Measurements from ENCODE around the gene TUBB. TPM values are rescaled to one million over a fixed set of nuclear protein-coding genes. Genes with fewer than 3 reads are reported as not detected.
A peak's percentile ranks its signal among the peaks of the same experiment; 100 is the strongest.

The TUBB gene
- total and polyA plus RNA-seq, 9 of the 15 experiments (the other 6 are each of a cell fraction or from before 2014, with no cell fraction given), result 971 to 2,870 (median 1,478) TPM

DNA sequence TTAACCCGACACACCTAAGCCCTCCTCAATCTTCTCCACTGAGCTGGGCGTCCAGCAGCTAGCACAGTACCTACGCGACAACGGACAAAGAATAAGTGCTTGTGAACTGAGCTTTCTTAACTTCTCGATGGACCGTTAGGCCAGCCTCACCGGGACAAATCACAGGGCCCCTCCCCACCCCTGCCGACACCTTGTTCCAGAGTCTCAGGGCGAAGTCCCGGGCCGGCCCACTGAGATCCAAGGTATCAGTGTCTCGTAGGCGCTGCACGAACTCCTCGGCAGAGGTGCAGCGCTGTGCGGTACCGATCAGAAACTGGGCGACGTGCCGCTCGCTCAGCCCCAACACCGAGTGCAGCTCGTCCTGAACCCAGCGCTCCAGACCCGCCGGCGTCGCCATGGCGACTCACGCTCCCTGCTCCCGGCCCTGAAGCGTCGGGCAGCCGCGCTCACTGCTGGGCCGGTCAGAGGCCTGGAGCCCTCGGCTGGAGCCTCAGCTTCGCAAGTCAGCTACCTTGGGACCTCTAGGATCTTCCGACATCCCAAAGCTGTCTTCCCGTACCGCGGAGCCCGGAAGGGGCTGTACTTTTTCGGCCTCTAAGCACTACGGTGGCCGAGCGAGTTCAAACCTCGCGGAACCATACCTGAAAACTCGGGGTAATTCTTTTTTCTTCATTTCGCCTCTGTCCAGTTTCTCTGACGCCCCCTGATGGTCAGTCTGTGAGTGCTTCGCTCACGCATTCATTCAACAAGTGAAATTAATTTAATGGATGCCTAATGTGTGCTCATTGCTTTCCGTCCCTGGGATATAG, 47.5 kb upstream of the TUBB start, which contains the start of gene DHX16 (continued):
- no peak; the same call in 1 of the 2 replicates for TF ChIP-seq NR2F6 (CRISPR knock-in tag; IDR thresholded peaks at IDR 0.05)
- TF ChIP-seq, protein P1, sequence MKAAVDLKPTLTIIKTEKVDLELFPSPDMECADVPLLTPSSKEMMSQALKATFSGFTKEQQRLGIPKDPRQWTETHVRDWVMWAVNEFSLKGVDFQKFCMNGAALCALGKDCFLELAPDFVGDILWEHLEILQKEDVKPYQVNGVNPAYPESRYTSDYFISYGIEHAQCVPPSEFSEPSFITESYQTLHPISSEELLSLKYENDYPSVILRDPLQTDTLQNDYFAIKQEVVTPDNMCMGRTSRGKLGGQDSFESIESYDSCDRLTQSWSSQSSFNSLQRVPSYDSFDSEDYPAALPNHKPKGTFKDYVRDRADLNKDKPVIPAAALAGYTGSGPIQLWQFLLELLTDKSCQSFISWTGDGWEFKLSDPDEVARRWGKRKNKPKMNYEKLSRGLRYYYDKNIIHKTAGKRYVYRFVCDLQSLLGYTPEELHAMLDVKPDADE (conservative IDR thresholded peaks at IDR 0.05; ENCODE audit: control insufficient read depth, low read depth, low read length), result peak; percentile 59; the same call in 1 of the 2 replicates
- no peak for TF ChIP-seq RBM15 (IDR thresholded peaks at IDR 0.05; ENCODE audit: insufficient read depth, low read length)
- TF ChIP-seq FOXA3 (CRISPR knock-in tag; conservative IDR thresholded peaks at IDR 0.05 in 1 of 2, IDR thresholded peaks at IDR 0.05 in 1 of 2), result 0 out of 4 replicates have a peak, but pooled peaks of 1 of the 2 experiments have one; percentile 71
- TF ChIP-seq ATF1 (CRISPR knock-in tag; IDR thresholded peaks at IDR 0.05), result no peak
- TF ChIP-seq ATF1 (tag; IDR thresholded peaks at IDR 0.05), result peak; percentile 67
- peak; percentile 61; the same call in 1 of the 2 replicates for TF ChIP-seq ZSCAN29 (IDR thresholded peaks at IDR 0.05)
- 0 out of 4 replicates have a peak, but pooled peaks of 1 of the 2 experiments have one; percentile 30 for TF ChIP-seq ETV6 (IDR thresholded peaks at IDR 0.05; ENCODE audit: borderline replicate concordance in 1 of 2, low read depth in 2 of 2, low read length in 1 of 2)
- TF ChIP-seq ETV6 (CRISPR knock-in tag; IDR thresholded peaks at IDR 0.05; ENCODE audit: borderline replicate concordance), result 0 out of 2 replicates have a peak, but pooled peaks have one; percentile 22
- TF ChIP-seq RBFOX2 (IDR thresholded peaks at IDR 0.05; ENCODE audit: low read depth, low read length), result peak; percentile 82
- TF ChIP-seq, protein P2, sequence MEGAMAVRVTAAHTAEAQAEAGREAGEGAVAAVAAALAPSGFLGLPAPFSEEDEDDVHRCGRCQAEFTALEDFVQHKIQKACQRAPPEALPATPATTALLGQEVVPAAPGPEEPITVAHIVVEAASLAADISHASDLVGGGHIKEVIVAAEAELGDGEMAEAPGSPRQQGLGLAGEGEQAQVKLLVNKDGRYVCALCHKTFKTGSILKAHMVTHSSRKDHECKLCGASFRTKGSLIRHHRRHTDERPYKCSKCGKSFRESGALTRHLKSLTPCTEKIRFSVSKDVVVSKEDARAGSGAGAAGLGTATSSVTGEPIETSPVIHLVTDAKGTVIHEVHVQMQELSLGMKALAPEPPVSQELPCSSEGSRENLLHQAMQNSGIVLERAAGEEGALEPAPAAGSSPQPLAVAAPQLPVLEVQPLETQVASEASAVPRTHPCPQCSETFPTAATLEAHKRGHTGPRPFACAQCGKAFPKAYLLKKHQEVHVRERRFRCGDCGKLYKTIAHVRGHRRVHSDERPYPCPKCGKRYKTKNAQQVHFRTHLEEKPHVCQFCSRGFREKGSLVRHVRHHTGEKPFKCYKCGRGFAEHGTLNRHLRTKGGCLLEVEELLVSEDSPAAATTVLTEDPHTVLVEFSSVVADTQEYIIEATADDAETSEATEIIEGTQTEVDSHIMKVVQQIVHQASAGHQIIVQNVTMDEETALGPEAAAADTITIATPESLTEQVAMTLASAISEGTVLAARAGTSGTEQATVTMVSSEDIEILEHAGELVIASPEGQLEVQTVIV (CRISPR knock-in tag; IDR thresholded peaks at IDR 0.05; ENCODE audit: borderline replicate concordance), result no peak
- no peak for TF ChIP-seq SMAD2 (IDR thresholded peaks at IDR 0.05; ENCODE audit: low read depth, low read length)
- no peak; the same call in 1 of the 2 replicates for TF ChIP-seq ZBTB43 (CRISPR knock-in tag; IDR thresholded peaks at IDR 0.05)
- TF ChIP-seq ARNT (IDR thresholded peaks at IDR 0.05), result peak; percentile 62 to 94; a peak in 3 of 4 replicates
- TF ChIP-seq, protein P3, sequence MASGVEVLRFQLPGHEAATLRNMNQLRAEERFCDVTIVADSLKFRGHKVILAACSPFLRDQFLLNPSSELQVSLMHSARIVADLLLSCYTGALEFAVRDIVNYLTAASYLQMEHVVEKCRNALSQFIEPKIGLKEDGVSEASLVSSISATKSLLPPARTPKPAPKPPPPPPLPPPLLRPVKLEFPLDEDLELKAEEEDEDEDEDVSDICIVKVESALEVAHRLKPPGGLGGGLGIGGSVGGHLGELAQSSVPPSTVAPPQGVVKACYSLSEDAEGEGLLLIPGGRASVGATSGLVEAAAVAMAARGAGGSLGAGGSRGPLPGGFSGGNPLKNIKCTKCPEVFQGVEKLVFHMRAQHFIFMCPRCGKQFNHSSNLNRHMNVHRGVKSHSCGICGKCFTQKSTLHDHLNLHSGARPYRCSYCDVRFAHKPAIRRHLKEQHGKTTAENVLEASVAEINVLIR (CRISPR knock-in tag; IDR thresholded peaks at IDR 0.05), result no peak
- TF ChIP-seq YY1 (IDR thresholded peaks at IDR 0.05; ENCODE audit: borderline replicate concordance in 1 of 3, control insufficient read depth in 1 of 3, extremely low read depth in 1 of 3, insufficient read depth in 3 of 3, insufficient read length in 1 of 3, insufficient replicate concordance in 2 of 3, low read depth in 1 of 3, low read length in 2 of 3), result peak in 1 of 3 experiments; percentile 44
- 0 out of 2 replicates have a peak, but pooled peaks have one; percentile 58 for TF ChIP-seq MYNN (IDR thresholded peaks at IDR 0.05)
- no peak for TF ChIP-seq MYNN (CRISPR knock-in tag; IDR thresholded peaks at IDR 0.05)
- TF ChIP-seq DACH1 (IDR thresholded peaks at IDR 0.05; ENCODE audit: partially characterized antibody), result no peak

Data from K562 (cell line).